Measurements from ENCODE around the gene VCL.

The VCL gene

DNA sequence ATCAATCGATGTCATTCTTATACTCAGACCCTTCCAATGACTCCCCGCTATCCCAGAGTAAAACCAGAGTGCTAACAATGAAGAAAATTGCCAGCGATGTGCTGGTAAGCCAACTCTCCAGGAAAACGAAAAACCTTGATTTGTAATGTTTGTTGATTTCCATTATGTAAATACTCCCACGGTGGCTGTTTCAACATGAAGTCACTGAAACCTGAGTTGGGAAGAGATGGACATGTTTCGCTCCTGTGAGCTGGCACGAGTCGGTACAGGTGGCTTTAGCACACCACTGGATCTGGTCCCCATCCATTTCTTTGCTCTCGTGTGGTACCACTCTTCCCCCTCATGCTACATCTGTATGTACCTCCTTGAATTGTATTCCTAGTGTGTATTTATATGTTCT, 99.9 kb downstream of the VCL start:
- in situ Hi-C loops (cut with HindIII; ENCODE audit: low sequenced_read_pairs) = no loop called here

DNA sequence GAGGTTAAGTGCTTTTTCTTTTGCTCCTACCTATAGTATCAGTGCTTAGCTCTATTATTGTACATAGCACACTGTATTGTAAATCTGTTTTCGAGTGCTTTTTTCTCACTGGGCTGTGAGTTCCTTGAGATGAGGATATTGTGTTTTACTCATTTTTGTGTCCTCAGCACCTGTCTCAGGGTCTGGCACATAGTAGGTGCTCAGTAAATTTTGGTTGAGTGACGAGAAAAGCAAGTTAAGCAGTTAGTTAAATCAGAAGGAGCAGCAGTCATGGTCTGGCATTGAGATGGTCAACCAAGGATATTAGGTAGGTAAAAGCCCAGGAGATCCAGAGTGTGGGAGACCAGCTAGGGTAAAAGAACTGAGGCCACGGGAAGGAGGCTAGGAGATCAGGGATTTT, 101.5 kb downstream of the VCL start:
- in situ Hi-C loops (cut with HindIII; ENCODE audit: low sequenced_read_pairs) = no loop called here

DNA sequence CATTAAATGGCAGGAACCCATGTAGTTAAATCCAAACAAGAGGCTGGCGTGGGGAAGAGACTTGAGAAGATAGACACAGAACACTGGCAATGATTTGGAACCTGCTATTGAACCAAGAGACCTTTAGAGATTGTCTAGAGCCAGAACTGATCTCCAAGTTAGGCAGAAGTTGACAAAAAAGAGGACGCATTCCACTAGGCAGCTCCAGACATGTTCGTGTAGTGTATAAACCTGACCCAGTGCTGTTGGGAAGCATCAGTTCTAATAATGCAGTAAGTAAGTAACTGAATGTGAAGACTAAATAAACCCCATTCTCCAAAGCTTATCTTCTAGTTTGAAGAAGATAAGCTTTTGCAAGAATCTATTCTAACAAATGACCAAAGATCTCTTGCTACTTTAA, 101.9 kb downstream of the VCL start:
- in situ Hi-C loops (cut with HindIII; ENCODE audit: low sequenced_read_pairs) = loop anchor here (25.0 kb wide), 1 partner anchor 213 kb away; no protein-coding TSS in a partner anchor

DNA sequence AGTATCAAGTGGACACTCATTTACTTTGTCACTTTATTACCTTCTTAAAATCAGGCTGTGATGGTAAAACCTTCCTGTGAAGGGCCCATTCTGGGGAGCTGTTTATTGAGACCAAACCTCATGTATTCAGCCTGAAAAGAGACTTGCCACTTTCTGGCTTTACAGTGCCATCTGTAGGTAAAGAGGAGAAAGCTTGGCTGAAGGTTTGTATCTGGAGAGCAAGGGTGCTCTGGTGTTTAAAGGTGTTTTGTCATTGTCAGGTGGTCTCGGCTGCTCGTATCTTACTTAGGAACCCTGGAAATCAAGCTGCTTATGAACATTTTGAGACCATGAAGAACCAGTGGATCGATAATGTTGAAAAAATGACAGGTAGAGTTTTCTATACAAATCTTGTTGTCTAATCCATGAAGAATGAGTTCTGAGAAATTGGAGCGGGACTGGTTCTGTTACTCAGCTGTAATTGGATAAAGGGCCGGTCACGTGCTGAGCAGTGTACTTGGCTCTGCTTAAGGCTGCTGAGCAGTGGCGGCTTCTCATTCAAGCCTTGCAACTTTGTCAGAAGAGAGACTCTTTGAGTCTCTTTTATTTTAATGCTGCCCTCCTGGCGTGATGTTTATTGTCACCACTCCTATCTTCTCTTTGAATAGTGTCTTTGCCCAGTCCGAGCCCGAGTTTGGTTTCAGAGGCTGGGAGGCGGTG, 105.8 kb downstream of the VCL start:
- in situ Hi-C loops (cut with HindIII; ENCODE audit: low sequenced_read_pairs) = loop anchor here (25.0 kb wide), 1 partner anchor 216 kb away; no protein-coding TSS in a partner anchor

DNA sequence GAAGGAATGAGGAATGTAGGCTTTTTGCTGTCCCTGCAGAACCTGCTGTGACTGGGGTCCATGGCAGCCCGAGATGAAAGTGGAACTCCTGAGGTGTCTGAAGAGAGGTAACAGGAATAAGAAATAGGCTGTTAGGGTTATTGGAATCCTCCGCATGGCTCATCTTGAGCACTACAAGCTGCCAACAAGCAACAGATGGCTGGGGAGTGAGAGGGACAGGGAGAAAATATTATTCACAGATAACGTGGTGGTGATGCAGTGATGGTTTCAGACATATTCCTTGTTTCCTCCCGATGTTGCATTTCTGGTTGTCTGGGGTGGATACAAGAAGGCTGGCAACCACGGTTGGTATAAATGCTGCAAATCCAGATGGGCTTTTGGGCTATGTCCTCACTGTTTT, 106.6 kb downstream of the VCL start:
- in situ Hi-C loops (cut with HindIII; ENCODE audit: low sequenced_read_pairs) = loop anchor here (25.0 kb wide), 1 partner anchor 217 kb away; no protein-coding TSS in a partner anchor

DNA sequence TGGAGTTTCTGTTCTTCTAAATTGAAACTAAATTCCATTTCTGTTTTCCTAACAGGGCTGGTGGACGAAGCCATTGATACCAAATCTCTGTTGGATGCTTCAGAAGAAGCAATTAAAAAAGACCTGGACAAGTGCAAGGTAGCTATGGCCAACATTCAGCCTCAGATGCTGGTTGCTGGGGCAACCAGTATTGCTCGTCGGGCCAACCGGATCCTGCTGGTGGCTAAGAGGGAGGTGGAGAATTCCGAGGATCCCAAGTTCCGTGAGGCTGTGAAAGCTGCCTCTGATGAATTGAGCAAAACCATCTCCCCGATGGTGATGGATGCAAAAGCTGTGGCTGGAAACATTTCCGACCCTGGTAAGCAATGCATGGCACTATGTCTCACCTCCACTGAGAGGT, 107.1 kb downstream of the VCL start:
- in situ Hi-C loops (cut with HindIII; ENCODE audit: low sequenced_read_pairs) = loop anchor here (25.0 kb wide), 1 partner anchor 218 kb away; no protein-coding TSS in a partner anchor

DNA sequence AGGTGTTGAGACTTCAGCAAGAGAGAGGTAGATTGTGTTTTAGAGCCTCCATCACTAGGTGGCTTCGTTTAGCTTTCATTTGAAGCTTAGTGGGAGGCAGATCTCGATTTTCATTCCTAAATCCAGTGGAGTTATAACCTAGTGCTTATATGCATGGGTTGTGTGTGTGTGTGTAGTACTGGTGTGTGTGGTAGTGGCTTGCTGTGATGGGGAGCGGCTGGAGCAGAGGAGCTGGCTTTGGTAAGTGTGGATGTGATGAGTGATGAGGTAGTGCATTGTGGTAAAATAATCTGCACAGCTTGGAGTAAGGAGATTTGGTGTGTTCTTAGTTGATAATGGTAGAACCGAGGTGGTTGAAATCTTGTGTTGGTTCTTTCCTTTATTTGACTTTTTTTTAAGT, 109.5 kb downstream of the VCL start:
- in situ Hi-C loops (cut with HindIII; ENCODE audit: low sequenced_read_pairs) = loop anchor here (25.0 kb wide), 1 partner anchor 220 kb away; no protein-coding TSS in a partner anchor

DNA sequence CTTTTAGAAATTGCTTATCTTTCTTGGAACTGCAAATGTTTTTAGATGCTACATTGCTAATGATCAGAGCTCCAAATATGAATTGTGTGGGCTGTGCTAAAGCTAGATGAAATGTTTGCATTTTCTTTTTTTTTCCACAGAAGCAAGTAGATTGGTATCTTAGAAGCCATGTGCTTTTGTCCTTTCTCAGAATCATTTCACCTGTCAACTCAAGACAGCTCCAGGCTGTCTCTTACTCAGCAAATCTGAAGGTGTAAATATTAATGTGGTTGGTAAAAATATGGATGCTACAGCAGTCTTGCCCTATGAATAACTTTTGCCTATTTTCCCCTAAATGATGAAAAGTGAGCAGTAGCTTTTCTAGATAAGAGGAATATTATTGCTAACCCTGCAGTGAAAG, 111.5 kb downstream of the VCL start:
- in situ Hi-C loops (cut with HindIII; ENCODE audit: low sequenced_read_pairs) = loop anchor here (25.0 kb wide), 1 partner anchor 222 kb away; no protein-coding TSS in a partner anchor

DNA sequence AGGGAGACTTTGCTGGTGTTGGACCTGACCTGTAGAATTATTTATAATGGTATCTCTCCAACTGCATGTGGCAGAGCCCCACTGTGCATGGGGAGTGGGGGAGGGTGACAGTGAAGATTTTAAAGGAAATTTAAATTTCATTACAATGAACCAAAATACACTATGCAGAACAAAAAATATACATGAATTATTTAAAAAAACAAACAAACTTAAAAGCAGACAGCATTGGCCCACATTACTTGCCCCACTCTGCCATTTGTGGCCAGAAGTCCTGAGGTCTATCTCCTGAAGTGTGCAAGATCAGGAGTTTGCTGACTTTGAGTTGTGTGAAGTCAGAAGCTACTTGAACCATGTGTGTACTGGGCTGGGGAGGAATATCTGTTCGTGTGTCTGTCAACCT, 112.2 kb downstream of the VCL start:
- in situ Hi-C loops (cut with HindIII; ENCODE audit: low sequenced_read_pairs) = loop anchor here (25.0 kb wide), 1 partner anchor 223 kb away; no protein-coding TSS in a partner anchor

DNA sequence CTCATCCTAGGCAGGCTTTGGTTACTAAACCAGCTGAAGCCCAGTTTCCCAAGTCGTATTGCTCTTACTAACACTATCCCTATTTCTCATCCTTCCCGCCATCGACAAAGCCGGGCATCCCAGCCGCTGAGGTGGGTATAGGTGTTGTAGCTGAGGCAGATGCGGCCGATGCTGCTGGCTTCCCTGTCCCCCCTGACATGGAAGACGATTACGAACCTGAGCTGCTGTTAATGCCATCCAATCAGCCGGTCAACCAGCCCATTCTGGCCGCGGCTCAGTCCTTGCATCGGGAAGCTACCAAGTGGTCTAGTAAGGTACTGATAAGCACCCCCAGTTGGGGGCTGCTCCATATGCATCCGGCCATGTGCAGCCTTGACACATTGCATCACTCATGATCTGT, 113.9 kb downstream of the VCL start:
- in situ Hi-C loops (cut with HindIII; ENCODE audit: low sequenced_read_pairs) = loop anchor here (25.0 kb wide), 1 partner anchor 224 kb away; no protein-coding TSS in a partner anchor

DNA sequence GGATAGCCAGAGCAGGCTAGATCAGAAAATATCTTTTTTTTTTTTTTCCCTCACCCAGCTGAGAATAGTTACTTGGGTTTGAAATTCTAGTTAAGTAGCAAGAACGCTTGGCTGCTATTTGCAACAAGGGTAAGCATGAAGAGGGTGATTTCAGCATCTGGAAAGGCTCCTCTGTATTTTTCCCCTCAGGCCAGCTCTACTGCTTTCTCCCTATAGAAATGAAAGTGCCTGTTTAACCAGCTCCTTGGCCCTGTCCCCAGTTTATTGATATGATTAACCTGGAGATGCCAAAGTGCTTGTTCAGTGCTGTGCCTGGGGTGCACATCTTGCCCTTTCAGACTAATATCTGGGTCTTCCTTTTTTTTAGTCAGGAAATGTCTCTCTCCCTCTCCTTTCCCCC, 115.6 kb downstream of the VCL start:
- in situ Hi-C loops (cut with HindIII; ENCODE audit: low sequenced_read_pairs) = loop anchor here (25.0 kb wide), 1 partner anchor 226 kb away; no protein-coding TSS in a partner anchor

DNA sequence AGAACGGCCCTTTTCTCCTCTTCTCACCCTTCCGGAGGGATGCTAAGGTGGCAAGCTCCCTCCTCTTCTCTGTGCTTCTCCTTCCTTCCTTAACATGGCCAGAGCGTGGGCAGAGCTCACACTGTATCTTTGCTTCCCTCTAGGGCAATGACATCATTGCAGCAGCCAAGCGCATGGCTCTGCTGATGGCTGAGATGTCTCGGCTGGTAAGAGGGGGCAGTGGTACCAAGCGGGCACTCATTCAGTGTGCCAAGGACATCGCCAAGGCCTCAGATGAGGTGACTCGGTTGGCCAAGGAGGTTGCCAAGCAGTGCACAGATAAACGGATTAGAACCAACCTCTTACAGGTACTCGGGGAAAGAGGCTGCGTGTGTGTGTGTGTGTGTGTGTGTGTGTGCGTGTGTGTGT, 116.1 kb downstream of the VCL start:
- in situ Hi-C loops (cut with HindIII; ENCODE audit: low sequenced_read_pairs) = loop anchor here (25.0 kb wide), 1 partner anchor 227 kb away; no protein-coding TSS in a partner anchor

DNA sequence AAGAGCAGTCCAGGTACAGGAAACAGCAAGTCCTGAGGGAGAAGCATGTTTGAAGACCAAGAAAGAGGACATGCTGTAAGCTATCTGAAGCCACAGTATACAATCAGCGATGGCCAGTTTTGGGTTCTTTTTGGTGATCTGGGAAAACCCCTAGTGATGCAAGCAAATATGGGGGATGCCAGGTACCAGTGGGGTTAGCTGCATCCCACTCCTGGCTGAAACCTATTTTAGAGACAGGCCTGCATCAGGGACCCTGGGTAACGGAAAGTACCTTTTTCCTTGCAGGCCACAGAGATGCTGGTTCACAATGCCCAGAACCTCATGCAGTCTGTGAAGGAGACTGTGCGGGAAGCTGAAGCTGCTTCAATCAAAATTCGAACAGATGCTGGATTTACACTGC, 119.8 kb downstream of the VCL start:
- in situ Hi-C loops (cut with HindIII; ENCODE audit: low sequenced_read_pairs) = loop anchor here (25.0 kb wide), 1 partner anchor 230 kb away; no protein-coding TSS in a partner anchor

DNA sequence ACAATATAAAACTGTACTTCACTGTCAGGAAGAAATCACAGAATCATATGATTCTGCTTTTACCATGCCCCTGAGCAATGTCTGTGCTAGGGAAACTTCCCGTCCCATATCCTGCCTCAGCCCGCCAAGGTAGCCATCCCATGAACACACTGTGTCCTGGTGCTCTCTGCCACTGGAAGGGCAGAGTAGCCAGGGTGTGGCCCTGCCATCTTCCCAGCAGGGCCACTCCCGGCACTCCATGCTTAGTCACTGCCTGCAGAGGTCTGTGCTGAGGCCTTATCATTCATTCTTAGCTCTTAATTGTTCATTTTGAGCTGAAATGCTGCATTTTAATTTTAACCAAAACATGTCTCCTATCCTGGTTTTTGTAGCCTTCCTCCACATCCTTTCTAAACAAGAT, 120.9 kb downstream of the VCL start:
- in situ Hi-C loops (cut with HindIII; ENCODE audit: low sequenced_read_pairs) = loop anchor here (25.0 kb wide), 1 partner anchor 232 kb away; no protein-coding TSS in a partner anchor

DNA sequence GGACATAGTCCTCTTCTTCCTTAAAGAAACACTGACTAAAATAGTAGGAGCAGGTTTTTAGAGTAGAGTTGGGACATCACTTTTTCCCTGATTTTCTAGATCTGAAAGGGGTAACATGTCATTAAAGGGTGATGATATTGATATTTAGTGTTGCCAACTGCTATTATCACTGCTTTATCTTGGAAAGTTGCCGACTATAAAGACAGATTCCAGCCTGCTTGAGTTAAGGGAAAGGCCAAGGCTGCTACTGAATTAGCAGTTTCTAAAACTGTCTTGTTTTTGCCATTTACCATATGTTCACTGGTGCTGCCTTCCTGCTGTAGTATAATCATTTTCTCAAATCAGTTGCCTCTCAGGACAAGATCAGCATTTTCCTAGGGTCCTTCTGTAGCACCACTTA, 123.0 kb downstream of the VCL start:
- in situ Hi-C loops (cut with HindIII; ENCODE audit: low sequenced_read_pairs) = loop anchor here (25.0 kb wide), 1 partner anchor 234 kb away; no protein-coding TSS in a partner anchor

DNA sequence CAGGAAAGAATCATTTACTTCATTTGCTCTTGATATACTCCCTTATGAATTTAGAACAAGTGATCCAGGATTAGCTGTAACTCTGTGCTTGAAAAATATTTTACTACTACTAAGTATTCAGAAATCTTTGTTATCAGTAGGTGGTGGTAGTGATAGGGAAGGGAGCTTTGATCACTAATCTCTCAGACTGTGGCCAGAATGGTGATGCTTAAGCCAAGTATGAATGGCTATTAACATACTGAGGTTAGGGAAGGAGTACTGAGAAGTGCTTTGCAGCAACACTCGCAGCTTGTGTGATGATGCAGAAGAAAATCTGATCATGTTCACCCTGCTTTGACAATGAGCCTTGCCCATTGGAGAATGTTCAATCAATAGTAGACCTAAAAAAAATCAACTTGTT, 123.5 kb downstream of the VCL start:
- in situ Hi-C loops (cut with HindIII; ENCODE audit: low sequenced_read_pairs) = loop anchor here (25.0 kb wide), 1 partner anchor 234 kb away; no protein-coding TSS in a partner anchor

DNA sequence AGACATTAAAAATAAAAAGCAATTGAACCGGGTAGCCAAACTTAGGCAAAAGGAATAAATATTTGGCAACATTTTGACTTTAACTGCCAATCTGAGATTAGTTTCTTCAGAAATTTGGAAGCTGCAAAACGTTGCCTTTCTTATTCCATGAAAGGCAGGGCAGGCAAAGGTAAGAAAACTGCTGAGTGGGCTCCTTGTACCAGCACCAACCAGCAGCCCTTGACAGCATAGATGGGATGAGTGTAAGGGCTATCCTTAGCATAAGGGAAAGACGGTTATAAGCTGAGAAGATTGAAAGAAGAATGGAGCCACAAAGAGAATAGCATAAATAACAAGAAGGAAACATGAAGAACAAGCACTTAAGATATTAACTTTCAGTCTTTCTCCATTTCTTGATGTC, 124.1 kb downstream of the VCL start:
- in situ Hi-C loops (cut with HindIII; ENCODE audit: low sequenced_read_pairs) = loop anchor here (25.0 kb wide), 1 partner anchor 235 kb away; no protein-coding TSS in a partner anchor

DNA sequence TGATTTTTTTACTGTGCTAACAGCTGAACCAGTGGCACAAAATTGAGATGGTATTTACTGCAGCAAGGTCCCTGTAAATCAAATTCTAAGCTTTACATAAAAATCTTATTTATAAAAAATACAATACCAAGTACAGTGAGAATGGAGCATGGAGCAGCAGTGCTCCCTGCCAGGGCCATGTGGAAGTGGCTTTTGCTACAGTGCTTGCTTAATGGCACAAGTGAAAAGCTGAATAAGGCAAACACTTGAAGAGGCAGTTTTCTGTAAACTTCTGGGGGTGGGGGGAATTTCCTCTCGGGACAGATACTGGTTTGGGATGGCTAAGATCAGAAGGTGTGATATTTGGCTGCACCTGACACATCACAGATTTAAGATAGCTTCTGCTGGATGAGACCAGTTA, 125.2 kb downstream of the VCL start:
- in situ Hi-C loops (cut with HindIII; ENCODE audit: low sequenced_read_pairs) = loop anchor here (25.0 kb wide), 1 partner anchor 236 kb away; no protein-coding TSS in a partner anchor

DNA sequence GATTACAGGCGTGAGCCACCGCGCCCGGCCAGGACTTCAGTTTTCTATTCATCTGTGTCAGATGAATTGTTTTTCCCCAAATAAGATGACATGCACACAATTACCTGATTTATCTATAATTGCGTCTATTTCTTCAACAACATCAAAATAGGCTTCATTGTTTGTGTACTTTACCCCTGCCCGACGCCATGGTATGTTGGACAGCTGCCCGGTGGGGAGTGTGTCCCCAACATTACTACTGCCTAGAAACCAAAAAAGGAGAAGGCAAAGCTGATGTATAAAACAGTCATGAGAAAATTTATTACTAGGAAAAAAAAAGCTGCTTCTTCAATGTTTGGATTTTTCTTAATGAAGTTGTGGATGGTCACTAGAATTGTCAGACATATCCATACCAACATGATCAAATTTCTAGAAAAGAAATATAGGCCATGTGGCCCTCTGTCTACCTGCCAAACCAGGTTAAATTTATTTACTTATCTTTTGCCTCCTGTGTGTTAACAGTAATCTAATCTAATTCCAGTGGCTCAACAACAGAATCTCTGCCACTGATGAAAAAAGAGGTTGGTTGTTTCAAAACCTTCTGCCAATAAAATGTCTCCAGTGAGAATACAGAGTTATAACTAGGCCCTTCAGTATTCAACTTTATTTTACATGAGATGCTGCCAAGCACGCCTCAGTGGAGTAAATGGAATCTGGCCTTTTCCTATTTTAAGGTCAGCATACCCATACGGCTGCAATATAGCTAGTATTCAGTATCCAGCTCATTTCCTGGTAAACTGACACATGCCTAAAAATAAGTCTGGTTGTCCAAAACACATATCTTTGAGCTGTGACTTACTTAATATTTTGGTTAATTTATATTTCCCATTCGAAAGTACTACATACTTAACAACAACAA, 136.3 kb downstream of the VCL start:
- in situ Hi-C loops (cut with HindIII; ENCODE audit: low sequenced_read_pairs) = no loop called here

DNA sequence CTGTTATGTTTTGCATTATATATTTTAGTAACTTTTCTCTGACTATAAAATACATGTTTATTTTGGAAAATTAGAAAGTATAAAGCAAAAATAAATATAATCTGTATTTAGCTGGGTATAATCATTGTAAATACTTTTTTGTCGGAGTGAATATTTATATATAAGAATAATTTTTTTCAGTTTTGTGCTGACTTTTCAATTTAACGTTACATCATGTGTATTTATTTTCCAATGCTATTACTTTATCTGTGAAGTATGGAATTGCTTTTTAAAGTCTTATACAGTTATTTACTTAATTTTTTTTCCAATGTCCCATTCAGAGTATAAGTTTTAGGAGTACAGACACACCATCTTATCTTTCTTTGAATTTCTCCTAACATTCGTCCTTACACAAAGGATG, 137.5 kb downstream of the VCL start:
- in situ Hi-C loops (cut with HindIII; ENCODE audit: low sequenced_read_pairs) = no loop called here

DNA sequence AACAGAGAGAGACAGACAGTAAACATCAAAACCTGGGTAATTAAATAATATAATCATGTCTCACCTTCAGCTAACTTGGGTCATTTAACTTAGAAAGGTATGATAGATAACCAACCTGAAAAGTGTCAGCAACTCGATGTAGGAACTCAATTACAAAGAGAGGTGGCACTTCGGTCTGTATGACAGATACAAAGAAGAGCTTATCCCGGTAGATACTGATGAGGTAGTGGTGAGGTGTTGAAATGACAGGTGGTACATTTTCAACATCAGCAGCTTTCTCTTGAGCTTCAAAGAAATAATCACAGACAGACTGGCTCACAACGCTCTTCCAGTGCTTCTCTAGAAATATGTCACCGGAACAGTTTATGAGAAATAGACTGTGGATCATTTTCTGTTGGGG, 140.1 kb downstream of the VCL start:
- in situ Hi-C loops (cut with HindIII; ENCODE audit: low sequenced_read_pairs) = no loop called here

All from endothelial cell of hepatic sinusoid (primary cell).